Fibroblast of lung (primary cell): ENCODE results near the gene UBE2E3. TPM values are rescaled to one million over a fixed set of nuclear protein-coding genes. Genes with fewer than 3 reads are reported as not detected.
"Not testable (repeated sequence)": the region's sequence is repeated elsewhere in the genome, so short reads cannot be mapped to it uniquely, and the experiment has no call there.

Experiments used
- DNase-seq, 2 donors: peaks; one replicate each; pipeline versions ENCODE4 v3.0.0 to v3.0.0-alpha.2; 2010; ENCODE audit warnings: low read depth in 2 of 2
- H2AFZ ChIP-seq: 2 replicates; pipeline ENCODE4 v1.5.1; 2012; ENCODE audit warnings: low read length, control low read depth, inconsistent platforms
- H3K27ac ChIP-seq: 2 replicates; pipeline ENCODE4 v1.5.1; 2011; ENCODE audit warnings: low read length, control low read depth; ENCODE audit not compliant: insufficient read depth
- H3K27me3 ChIP-seq: 2 replicates; pipeline ENCODE4 v1.5.1; 2011; ENCODE audit warnings: mild to moderate bottlenecking, low read length; ENCODE audit not compliant: control insufficient read depth, insufficient read depth
- H3K36me3 ChIP-seq: 2 replicates; pipeline ENCODE4 v1.5.1; 2011; ENCODE audit warnings: low read length; ENCODE audit not compliant: control insufficient read depth, insufficient read depth
- H3K4me1 ChIP-seq: 2 replicates; pipeline ENCODE4 v1.5.1; 2011; ENCODE audit warnings: low read length; ENCODE audit not compliant: control insufficient read depth, insufficient read depth; ENCODE audit errors: extremely low read depth
- H3K4me2 ChIP-seq: 2 replicates; pipeline ENCODE4 v1.5.1; 2011; ENCODE audit warnings: low read length, control low read depth; ENCODE audit not compliant: insufficient read depth; ENCODE audit errors: extremely low read depth
- H3K4me3 ChIP-seq, 4 experiments: fragments of 200-600 bp in 1 of 4; sonication (generic) in 1 of 4; replicated peaks in 1 of 4; 2 replicates each; pipeline ENCODE4 v1.5.1; 2011 to 2016; ENCODE audit warnings: low read length in 4 of 4, low read depth in 3 of 4, mild to moderate bottlenecking in 3 of 4, control low read depth in 2 of 4, inconsistent platforms in 1 of 4, mixed read lengths in 1 of 4; ENCODE audit not compliant: insufficient read depth in 1 of 4; ENCODE audit errors: control extremely low read depth in 1 of 4
- H3K79me2 ChIP-seq: 2 replicates; pipeline ENCODE4 v1.5.1; 2012; ENCODE audit warnings: mild to moderate bottlenecking, low read length, inconsistent platforms; ENCODE audit not compliant: control insufficient read depth, insufficient read depth
- H3K9ac ChIP-seq: 2 replicates; pipeline ENCODE4 v1.5.1; 2011; ENCODE audit warnings: mild to moderate bottlenecking, low read length, control low read depth; ENCODE audit not compliant: insufficient read depth
- H3K9me3 ChIP-seq: 2 replicates; pipeline ENCODE4 v1.5.1; 2012; ENCODE audit warnings: low read depth, low read length; ENCODE audit not compliant: control insufficient read depth, insufficient read depth
- H4K20me1 ChIP-seq: 2 replicates; pipeline ENCODE4 v1.5.1; 2011; ENCODE audit warnings: low read length; ENCODE audit not compliant: control insufficient read depth, insufficient read depth; ENCODE audit errors: extremely low read depth
- EZH2 ChIP-seq: IDR thresholded peaks from 2 replicates; pipeline ENCODE4 v1.5.1; 2012; ENCODE audit warnings: low read length, control low read depth, mild to moderate bottlenecking; ENCODE audit errors: missing control alignments
- polyA plus RNA-seq, 2 donors: library from polyadenylated mRNA; depleted of rRNA in 1 of 2; stranded (reverse) in 1 of 2; unstranded in 1 of 2; fragments of >200 nt; gene quantifications; 2 replicates each; pipeline ENCODE4 v1.2.1, GENCODE V29; 2011 to 2012; ENCODE audit warnings: missing spikeins in 1 of 2
- total RNA-seq: library from RNA; depleted of rRNA; stranded (reverse); fragments of >200 nt; gene quantifications from 2 replicates; pipeline ENCODE4 v1.2.1, GENCODE V29; 2014
- TF ChIP-seq, protein P1 (sequence below), 2 donors: IDR thresholded peaks in 1 of 2; conservative IDR thresholded peaks in 1 of 2; 1 replicate in 1 of 2; 2 replicates in 1 of 2; pipeline ENCODE4 v1.5.1; 2011 to 2012; ENCODE audit warnings: low read length in 2 of 2, control low read depth in 1 of 2, inconsistent platforms in 1 of 2, low read depth in 1 of 2, mild to moderate bottlenecking in 1 of 2

UBE2E3 gene
- total and polyA plus RNA-seq, 2 donors (not counting 1 experiment from before 2014, with no cell fraction given), result 57.5 to 138 TPM

DNA sequence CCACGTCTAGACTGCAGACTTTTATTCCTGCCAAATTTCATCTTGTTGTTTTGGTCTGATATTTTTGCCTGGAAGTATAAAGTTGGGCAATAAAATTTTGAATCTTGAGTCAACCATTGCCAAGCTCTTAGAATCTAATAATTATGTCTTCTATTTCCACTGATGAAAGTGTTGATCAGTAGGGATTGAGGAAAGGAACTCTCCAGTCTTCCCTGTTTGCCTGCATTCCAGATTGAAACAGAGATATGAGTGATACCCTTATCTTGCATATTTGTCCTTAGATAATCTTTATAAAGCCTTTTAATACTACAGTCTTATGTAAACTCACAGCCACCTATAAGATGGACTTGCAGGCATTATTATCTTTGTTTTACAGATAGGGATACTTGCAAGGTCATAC is 45.5 kb upstream of the UBE2E3 start:
- H3K9ac ChIP-seq, result no peak overlapping the region
- no peaks in the 10 kb centered on the region for H3K9me3 ChIP-seq

GRCh38 chr2:180937480-180937879 is 42.9 kb upstream of the UBE2E3 start:
- not testable (repeated sequence) for H3K4me2 ChIP-seq, H3K79me2 ChIP-seq

More for the DNA sequence above, 45.5 kb upstream of the UBE2E3 start:
- Histone ChIP-seq H3K27me3 (no peaks in the 10 kb centered on the region), H4K20me1 (no peaks in the 10 kb centered on the region), H3K4me1 (no peaks in the 10 kb centered on the region), H3K4me3 (no peak overlapping the region), H2AFZ (no peak overlapping the region), H3K79me2 (no peaks in the 10 kb centered on the region), H3K27ac (no peak overlapping the region), H3K4me2 (no peak overlapping the region), H3K36me3 (no peaks in the 10 kb centered on the region)
- peak in 1 of 2 donors; percentile 1 for DNase-seq
- TF ChIP-seq, protein P1, sequence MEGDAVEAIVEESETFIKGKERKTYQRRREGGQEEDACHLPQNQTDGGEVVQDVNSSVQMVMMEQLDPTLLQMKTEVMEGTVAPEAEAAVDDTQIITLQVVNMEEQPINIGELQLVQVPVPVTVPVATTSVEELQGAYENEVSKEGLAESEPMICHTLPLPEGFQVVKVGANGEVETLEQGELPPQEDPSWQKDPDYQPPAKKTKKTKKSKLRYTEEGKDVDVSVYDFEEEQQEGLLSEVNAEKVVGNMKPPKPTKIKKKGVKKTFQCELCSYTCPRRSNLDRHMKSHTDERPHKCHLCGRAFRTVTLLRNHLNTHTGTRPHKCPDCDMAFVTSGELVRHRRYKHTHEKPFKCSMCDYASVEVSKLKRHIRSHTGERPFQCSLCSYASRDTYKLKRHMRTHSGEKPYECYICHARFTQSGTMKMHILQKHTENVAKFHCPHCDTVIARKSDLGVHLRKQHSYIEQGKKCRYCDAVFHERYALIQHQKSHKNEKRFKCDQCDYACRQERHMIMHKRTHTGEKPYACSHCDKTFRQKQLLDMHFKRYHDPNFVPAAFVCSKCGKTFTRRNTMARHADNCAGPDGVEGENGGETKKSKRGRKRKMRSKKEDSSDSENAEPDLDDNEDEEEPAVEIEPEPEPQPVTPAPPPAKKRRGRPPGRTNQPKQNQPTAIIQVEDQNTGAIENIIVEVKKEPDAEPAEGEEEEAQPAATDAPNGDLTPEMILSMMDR (conservative IDR thresholded peaks at IDR 0.05 in 1 of 2, IDR thresholded peaks at IDR 0.05 in 1 of 2; ENCODE audit: low read depth in 1 of 2, low read length in 2 of 2), result no peak
- TF ChIP-seq EZH2, result no peak

DNA sequence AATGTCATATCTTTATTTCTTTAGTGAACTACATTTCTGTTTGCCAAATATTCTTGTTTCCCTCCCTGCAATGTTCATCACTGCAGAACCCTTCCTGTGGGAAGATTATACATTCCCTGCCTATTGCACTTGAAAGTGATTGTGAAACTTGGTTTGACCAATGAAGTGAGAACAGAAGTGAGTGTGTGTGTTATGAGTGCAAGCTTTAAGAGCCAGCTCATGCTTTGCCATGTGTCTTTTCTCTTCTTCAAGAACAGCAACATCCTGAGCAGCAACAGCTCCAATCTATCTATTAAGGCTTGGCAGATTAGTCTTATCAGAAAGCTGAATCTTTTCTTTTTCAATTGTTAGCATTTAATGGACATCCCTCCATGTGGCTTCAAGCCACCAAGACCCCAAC is 42.0 kb upstream of the UBE2E3 start:
- Histone ChIP-seq H3K4me1 (no peaks in the 10 kb centered on the region), H3K36me3 (no peaks in the 10 kb centered on the region), H4K20me1 (no peaks in the 10 kb centered on the region), H3K27ac (no peak overlapping the region), H2AFZ (no peak overlapping the region), H3K4me3 (no peak overlapping the region), H3K9me3 (no peaks in the 10 kb centered on the region), H3K9ac (no peak overlapping the region), H3K4me2 (no peak overlapping the region), H3K27me3 (no peaks in the 10 kb centered on the region), H3K79me2 (no peaks in the 10 kb centered on the region)
- no peak for TF ChIP-seq EZH2
- TF ChIP-seq, protein P1 (conservative IDR thresholded peaks at IDR 0.05 in 1 of 2, IDR thresholded peaks at IDR 0.05 in 1 of 2; ENCODE audit: low read depth in 1 of 2, low read length in 2 of 2), result no peak
- DNase-seq, result peak; percentile 25 to 91

More at GRCh38 chr2:180937480-180937879, 42.9 kb upstream of the UBE2E3 start:
- not testable (repeated sequence) for DNase-seq, H3K4me1 ChIP-seq, H3K27me3 ChIP-seq, H2AFZ ChIP-seq, H4K20me1 ChIP-seq, H3K27ac ChIP-seq, H3K9me3 ChIP-seq, H3K36me3 ChIP-seq, H3K9ac ChIP-seq, H3K4me3 ChIP-seq
